ENCODE results near the gene PDK2.

The PDK2 gene

DNA sequence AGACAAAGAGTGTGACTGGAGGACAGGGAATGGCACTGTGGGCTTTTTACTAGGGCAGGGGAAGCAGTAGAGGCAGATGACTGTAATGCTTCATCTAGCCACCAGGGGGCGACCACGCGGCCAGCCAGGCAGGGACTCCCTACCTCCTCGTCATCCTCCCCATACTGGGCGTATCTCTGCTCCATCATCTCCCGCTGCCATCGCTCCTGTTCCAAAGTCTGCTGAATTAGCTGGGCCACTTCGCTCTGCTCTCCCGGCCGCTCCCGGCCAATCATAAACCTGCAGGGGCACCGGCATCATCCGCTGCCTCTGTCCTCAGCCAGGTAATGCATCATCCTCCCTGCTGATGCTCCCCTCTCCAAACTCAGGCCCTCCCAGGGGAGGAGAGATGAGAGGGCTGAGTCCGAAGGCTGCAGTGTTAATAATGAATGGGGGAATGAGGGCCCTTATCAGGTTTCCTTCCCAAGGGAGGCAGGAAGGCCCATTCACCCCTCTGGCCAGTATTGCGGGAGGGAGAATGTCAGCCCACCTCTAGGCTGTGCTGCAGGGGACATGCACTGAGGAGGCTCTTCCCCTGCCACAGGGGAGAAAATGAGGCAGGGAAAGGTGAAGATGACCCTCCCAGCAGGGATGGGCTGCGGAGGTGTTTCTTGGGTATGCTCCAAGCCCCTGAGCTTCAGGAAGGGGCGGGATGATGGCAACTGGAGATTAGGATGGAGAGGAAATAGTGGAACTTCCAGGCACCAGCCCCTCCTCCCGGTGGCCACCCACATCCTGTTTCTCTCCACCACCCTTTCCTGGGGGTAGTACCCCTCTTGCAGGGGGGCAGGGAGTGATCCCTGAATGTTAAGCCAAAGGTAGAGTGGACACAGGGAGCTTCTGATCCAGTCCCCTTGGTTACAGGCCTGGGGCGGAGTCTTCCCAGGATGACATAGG lies 45.1 kb downstream of the PDK2 start:
- no peak for DNase-seq

DNA sequence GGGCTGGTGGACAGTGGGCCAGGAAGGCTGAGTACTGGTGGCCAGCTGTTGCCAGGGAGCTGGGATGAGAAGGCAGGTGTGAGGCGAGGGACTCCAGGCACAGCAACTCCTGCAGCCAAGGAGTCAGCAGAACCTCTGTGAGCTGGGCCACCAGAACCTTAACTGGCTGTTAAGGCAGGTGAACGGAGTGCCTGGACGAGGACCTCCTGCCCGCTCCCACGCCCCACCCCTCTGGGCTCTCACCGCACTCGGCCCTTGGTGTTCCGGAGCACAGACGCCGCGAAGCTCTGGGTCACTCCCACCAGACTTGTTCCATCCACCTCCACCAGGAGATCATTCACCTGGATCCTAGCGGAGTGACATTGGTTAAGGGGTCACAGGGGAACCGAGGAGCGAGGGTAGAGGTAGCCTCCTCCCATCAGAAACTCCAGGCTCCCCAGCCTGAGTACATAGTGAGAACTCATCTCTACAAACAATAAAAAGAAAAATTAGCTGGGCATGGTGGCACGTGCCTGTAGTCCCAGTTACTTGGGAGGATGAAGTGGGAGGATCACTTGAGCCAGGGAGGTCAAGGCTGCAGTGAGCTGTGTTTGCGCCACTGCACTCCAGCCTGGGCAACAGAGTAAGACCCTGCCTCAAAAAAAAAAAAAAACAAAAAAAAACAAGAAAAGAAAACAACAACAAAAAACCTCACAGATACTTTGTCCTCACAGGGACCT lies 46.0 kb downstream of the PDK2 start:
- no peak for DNase-seq

DNA sequence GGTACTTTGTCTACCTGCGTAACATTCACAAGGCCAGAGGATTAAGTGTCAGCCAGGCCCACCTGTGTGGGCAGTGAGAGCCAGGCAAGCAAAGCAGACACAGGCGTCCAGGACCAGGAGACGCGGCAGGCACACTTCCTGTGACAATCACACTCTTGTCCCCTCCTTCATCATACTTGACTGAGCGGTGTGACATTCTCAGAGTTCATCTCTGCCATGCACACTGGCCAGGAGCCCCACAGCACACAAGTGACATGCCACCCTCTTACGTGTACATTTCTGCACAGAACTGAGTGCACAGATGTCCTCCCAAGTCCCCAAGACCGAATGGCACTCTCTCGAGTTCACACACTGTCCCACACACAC lies 46.6 kb downstream of the PDK2 start:
- DNase-seq = no peak

DNA sequence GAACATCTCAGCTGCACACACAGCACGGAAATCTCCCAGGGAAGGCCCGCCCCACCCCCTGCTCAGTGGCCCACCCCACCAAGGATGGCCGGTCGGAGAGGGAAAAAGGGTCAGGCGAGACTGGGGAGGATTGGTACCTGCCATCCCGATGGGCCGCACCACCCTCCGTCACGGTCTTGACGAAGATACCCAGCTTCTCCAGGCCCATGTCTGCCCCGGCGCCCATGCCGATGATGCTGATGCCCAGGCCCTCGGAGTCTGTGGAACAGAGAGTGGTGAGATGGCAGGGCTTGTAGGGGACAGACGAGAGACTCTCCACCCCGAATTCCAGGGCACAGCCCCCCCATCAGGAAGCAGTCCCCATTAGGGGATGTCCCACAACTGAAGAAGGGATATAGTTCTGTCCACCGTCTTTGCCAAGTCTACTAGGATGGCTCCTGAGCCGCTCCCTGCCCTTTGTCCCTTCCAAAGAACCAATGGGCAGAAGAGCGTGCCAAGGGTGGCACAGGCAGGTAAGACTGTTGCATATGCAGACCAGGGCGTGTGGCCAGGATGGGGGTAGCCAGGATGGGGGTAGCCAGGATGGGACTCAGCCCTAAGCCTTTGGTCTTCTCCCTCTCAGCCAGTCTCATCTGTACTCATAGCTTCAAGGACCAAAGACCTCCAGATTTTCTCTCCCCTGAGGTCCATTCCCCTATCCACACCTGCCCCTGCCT lies 48.5 kb downstream of the PDK2 start:
- no peak for DNase-seq

DNA sequence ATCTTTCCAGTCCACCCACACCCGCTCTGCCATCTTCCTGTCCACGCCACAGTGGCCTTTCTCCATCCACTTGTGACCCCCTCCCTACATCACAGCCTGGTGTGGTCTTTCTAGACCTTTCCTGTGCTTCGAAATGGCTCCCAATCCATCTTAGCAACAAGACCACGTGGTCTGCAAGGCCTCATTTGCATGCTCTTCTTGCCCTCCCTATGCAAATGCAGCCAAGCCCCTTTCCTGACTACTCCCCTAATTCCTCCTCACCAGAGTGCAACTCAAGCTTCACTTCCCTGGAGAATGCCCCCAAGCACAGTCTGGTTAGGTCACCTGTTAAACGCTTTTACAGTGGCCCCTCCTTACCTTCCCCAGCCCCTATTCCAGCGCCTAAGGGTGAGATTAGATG lies 49.2 kb downstream of the PDK2 start:
- no peak for DNase-seq

DNA sequence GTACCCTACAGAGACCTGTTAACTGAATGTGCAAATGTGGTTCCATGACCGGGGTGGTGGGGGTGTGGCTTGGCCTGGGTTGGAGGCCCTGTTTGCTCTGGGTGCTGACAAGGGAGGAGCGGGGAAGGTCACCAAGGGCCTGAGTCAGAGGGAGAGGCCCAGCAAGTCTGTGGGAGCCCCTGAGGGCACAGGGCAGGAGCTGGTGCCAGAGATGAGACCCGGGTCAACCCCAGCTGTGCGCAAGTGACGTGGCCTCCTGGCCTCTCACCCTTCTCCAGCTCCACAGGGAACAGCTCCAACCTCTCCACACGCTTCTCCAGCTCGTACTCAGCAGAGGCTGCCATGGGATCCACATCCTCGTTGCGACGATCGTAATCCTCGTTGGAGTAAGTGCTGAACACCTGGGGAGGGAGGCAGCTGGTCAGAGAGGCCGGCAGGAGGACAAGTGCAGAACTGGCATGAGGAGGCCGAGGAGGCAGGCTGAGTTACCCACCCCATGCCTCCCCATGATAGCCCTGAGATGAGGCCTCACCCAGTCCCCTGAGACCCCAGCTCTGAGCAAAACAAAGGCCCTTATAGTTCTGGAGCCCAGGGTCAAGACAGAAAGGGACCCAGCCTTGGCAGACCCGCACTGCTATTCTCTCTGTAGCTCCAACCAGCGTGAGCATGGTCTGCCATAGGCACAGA lies 49.8 kb downstream of the PDK2 start:
- no peak for DNase-seq

DNA sequence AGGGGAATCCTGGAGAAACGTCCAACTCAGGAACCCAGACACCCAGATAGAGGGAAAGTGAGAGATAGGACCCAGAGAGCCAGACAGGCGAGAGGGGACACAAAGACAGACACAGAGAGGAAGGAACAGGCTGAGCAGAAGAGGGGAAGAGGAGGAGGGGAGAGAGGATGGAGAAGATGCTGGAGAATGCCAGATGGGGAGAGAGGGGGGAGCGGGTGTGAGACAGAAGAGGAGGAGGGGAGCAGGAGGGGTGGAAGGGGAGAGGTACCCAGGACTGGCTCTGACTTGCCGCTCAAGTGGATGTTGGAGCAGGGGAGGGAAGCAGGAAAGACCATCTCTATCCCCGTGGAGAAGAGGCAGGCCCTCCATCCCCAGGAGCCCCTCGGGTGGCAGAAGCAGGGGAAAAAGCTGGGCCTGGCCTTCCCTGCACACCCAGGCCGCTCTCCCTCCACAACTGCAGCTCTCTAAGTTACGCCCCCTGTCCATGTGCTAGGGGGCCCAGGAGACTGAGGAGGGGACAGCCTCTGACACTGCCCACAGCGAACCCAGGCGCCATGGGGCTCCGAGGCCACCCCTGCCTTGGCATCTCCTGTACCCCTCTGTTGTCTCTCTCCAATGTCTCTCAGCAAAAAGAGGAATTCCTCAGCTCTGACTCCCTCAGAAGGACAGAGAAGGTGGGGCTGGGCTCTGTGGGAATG lies 50.5 kb downstream of the PDK2 start:
- DNase-seq = no peak

DNA sequence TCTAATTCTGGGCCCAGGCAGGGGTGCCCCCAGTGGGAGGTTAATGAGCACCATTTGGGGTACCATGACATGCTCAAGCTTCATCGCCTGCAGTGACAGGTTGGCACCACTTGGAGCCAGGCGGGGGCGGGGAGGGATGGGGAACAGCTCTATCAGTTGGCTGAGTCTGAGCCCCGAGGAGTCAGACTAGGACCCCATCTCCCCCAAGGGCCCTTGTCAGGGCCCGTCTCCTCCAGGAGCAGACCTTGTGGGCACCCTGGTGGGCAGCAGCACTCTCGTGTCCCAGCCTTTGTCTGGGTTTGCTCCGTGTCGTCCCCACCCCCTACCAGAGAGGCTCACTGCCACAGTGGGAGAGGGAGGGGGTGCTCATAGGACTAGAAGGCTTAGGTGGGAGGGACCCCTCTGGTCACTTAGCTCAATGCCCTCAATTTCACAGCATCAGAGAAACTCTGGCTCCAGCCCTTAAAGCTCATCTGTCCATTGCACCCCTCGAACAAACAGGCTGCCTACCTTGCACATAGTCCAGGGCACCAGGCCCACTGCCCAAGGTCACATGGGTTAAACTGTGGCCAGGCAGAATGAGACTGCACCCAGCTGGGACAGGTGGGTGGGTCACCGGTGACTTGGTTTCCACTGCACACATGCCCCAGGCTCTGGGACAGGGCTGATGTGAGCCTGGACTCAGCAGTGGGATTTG lies 51.2 kb downstream of the PDK2 start:
- DNase-seq = no peak

DNA sequence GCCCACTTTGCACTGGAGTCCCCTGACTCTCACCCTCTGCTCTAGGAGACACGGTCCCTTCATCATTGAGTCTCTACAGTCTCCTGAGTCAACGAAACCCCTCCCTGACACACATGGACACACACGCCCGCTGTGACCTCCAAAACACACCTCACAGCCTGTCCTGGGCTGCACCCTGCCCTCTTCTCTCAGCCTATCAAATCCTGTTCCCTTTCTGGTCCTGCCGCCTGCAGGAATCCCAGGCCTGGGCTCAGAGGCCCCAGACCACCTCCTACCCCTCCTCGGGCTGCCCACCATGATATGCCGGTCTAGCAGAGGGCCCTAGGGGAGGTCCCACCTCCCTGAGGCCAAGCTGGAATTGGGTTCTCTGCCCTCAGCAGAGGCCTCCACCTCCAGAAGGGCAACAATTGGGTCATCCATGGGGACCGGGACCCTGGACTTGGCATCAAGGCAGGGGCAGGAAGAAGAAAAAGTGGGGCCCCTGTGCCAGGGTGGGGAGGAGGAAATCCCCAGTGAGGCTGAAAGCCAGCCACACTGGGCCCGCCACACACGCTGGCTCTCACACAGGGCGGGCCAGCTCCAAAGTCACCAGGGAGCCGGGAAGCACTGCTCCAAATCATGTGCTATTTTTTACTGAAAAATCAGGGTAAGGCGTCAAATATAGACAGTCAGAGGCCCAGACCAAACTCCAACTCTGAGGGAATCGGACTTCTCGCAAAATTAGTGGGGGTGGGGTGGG lies 51.9 kb downstream of the PDK2 start:
- no peak for DNase-seq

DNA sequence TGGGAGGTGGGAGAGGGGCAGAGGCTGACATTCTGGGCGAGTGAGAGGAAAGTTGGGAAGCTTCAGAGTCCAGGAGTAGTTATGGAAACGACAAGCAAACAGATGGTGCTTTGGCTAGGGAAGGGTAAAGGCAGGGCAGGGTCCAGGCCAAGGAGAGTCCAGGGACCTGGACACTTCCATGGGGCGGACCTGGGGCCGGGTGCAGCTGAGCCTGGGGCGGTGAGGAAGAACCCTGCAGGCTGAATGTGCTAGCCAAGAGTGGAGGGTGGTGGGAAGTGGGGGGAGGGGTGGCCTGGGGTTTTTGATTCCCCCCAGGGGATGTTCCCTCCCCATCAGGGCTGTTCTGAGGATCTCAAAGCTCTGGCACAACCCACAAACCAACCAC lies 52.7 kb downstream of the PDK2 start:
- DNase-seq = no peak

DNA sequence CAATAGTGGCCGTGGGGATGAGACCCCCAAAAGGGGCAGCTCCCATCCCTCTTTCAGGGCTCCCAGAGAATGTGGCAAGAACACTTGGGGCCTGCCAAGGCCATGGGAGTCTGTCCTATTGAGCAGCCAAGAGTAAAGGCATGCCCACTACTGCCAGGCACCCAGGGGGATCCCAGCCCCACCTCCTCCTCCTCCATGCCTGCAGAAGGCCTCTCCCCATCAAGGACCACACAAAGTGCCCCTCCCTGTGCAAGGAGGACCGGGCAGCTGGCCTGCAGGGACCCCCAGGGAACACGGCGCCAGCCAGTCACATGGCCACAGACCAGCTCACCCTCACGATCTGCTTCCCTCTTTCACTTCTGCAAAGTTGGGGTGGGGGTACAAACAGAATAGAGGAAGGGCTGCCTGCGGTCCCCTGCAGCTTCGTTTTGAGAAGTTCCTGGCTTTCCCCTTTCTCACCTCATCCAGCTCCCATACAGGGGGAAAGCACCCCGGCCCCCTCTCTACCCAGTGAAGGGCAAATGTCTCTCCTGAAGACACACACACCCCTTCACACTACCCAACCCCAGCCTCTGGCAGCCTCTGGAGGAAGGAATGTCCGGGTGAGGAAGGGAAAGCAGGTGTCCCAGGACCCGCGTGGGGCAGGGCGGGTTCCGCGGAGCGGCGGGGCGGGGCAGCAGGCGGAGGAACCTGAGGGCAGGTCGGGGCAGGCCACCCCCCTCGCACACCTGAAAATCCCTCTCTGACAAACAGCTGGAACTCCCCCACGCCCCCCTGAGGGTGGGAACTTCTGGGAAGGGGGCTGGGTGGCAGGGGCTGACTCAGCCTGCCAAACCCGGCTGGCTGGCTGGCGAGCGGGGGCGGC lies 53.3 kb downstream of the PDK2 start:
- no peak for DNase-seq

DNA sequence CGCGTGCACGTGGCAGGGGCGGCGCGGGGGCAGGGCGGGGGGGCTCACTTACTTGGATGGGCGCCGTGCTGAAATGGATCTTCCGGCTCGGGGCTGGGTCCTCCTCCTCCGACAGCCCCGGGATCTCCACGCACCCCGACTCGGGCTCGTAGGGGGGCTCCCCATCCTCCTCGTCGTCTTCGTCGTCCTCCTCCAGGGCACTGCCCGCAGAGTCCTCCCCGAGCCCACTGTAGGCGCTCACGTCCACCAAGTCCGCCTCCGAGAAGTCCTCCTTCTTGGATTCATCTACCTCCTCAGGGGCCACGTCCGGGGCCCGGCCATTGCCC lies 53.9 kb downstream of the PDK2 start:
- no peak for DNase-seq

DNA sequence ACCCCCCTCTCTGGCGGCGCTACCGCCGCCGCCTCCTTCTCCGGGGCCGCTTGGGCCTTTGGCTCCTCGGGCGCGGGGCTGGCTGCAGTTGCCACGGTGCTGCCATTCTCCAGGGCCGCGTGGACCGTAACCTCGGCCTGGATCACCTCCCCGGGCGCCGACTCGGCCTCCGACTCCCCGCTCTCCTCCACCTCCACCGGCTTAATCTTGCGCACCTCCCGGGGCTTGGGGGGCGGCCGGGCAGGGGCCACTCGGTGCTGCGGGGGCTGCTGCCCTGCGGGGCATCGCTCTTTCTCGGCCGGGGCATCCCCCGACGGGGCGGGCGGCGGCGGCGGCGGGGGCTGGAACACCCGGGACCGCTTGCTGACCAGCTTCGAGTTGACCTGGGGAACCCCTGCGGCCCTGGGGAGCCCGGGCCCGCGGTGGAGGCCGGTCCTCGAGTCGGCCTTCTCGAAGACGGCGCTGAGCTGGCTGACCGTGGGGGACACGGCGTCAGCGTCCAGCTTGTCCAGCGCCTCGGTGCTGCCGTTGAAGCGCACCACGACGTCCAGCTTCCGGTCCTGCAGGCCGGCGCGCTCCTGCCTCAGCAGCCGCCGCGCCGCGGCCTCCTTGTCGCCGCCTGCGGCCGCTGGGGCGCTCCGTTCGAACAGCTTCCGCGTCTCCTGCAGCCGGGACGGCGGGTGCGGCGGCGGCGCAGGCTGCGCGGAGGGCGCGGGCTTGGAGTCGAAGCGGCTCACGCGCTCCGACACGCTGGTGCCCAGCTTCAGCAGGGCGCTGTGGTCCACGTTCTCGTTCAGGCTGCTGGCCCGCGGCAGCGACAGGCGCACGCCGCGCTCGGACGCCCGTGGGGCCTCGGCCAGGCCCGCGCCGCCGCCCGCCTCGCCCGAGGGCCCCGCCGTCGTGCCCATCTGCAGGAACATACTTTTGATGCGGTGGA lies 54.5 kb downstream of the PDK2 start:
- DNase-seq = peak; percentile 39

DNA sequence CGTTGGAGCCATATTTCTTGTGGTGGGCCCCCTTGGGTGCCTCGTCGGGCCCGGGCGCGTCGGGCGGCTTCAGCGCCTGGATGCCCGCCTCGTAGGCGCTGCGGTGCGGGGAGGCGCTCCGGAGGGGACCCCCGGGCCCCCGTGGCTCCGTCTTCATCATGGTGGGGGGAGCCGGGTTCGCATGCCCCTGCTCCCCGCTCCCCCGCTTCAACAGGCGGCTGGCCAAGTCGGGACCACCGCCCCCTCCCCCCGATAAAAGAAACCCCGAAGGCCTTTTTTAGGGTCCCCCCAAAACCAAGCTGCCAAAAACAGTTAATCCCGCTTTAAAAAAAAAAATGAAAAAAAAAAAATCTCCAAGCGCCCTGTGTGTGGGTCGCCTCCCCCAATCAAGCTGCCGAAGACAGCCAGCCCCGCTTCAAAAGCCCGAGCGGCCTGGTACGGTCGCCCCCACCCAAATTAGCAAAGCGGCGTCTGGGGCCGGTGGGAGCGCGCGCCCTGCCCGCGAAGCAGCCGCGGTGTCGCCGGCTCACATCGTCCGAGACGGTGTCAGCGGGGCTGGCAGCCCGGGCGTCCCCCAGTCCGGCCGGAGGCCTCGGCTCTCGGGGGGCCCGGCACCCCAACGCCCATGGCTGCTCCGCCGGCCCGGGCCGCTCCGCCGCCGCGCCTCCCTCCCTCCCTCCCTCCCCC lies 55.3 kb downstream of the PDK2 start, which contains the start of gene PPP1R9B:
Gene PPP1R9B (minus strand): TSS at position 324 of the 687 bp plus-strand sequence. CDS start 164 bp downstream, at position 160.
- no peak for DNase-seq

DNA sequence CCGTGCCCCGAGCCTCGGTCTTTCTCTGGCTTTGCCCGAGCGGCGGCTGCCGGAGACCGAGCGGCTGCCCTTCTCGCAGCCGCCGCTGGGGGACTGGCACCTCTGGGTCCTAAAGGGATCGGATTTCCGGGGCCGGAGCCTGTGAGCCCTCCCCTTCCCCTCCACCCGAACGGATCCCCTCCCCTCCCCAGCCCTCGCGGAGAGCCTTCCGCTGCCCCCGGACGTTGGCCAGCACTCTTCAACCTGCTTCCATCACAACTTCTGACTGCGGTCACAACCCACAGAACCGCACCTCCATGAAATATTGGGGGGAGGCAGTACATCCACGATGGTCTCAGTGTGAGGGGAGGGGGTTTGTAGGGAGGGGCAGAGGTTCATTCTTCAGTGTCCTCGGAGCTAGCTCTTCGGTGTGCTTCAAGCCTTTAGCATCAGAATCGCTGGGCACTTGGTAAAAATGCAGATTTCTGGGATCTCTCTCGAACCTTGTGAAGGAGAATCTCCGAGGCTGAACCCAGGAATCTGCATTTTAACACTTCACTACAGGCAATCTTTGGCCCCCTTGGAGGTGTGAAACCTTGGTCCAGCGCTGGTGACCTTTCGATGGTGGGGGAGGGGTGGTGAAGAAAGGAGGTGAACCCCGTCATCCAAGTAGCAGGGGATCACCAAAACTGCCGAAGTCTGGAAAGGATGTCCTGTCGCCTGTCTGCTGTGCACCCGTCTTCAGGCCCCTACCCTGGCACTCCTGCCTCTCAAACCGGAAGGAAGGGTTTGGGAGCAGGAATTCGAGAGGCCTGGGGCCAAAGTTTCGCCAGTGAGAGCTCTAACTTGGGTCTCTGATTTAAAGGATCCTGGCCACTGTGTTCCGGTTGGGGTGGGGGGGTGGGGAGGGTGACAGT lies 56.1 kb downstream of the PDK2 start:
- DNase-seq = peak; percentile 90

DNA sequence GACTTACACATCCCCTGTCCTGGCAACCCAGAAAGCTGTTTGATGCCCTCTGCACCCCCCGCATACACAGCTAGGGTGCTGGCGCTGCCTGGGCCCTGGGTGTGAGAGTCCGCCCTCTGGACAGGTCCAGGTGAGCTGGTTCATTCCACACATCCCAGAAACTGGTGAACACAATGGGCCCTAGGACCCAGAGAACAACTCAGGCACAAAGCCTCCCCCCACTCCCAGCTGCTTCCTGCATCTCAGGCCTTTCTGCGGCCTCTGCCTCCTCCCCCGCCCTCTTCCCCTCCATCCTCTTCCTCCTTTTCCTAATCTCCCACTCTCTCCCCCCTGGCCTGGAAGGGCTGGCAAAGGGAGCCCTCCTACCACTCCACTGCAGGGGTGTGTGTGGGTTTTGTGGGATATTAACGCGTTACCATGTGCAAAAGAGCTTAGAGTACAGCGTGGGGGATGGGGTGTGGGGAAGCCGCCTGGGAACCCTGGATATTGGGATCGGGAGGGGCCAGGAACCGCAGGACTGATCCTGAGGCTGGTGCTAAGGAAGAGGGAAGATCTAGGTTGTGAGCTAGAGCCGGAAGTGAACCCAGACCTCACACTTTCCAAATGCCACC lies 56.9 kb downstream of the PDK2 start:
- DNase-seq = peak; percentile 84

DNA sequence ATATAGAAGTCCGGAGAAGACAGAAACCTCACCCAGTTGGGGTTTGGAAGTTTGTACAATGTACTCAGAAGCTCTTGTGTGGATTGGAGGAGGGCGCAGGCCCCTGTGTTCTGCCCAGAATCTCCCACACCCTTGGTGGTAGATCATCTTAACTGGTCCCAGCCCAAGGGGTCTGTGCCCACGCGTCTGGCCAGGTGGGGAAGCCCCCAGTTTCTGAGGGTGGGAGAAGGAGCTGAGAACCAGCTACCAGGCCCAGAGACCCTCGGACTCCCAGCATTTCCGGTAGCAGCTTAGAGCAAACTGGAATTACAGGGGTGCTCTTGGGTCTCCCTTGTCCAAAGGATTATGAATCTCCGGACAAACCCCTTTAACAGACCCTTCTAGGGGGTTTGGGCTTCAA lies 57.6 kb downstream of the PDK2 start:
- DNase-seq = no peak

Measured in COR-L47 (cell line).